GM10847 (cell line): ENCODE measurements around the gene HDDC2.
A peak's percentile ranks its signal among the peaks of the same experiment; 100 is the strongest.

ENCODE experiments used
- POLR2A ChIP-seq: IDR thresholded peaks from 2 replicates; pipeline ENCODE4 v1.6.1; 2011; ENCODE audit not compliant: insufficient read length; ENCODE audit errors: extremely low read depth

HDDC2 gene, protein sequence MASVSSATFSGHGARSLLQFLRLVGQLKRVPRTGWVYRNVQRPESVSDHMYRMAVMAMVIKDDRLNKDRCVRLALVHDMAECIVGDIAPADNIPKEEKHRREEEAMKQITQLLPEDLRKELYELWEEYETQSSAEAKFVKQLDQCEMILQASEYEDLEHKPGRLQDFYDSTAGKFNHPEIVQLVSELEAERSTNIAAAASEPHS

DNA sequence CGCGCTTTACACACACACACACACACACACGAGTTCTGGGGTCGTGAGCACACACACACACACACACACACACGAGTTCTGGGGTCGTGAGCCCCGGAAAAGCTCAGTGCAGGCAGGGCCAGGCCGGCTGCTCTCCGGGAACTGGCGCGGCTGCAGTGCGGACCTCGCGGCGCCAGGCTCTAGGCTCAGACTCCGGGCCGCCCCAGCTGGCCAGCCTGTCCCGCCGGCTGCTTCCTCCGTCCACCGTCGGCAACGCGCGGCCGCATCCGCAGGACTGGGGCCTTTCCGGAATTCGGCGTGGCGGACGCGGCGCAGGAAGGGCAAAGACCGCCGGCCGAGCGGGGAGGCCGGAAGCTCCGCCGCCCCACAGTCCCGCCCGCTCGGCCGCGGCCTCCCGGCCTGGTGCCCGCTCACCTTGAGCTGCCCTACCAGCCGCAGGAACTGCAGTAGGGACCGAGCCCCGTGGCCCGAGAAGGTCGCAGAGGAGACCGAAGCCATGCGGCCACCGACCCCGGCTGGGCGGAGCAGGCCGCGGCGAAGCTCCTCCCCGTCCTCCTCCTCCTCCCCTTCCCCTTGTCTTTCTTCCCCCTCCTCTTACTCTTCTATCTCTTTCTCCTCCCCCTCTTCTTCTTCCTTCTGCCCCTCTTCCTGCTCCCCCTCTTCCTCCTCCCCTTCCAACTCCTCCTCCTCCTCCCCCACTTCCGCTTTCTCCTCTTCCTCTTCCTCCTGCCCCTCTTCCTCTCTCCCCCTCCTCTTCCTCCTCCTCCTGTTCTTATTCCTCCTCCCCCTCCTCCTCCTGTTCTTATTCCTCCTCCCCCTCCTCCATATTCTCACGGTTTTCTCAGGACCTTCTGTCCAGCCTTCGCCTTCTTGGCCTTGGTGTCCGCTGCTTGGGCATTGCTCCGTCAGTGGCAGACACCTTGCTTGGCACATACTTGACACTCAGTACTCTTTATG is at the start of gene HDDC2:
Gene HDDC2 (minus strand): TSS at position 533 of the 957 bp plus-strand sequence. CDS start 35 bp downstream, at position 498.
- TF ChIP-seq POLR2A, result peak; percentile 52

DNA sequence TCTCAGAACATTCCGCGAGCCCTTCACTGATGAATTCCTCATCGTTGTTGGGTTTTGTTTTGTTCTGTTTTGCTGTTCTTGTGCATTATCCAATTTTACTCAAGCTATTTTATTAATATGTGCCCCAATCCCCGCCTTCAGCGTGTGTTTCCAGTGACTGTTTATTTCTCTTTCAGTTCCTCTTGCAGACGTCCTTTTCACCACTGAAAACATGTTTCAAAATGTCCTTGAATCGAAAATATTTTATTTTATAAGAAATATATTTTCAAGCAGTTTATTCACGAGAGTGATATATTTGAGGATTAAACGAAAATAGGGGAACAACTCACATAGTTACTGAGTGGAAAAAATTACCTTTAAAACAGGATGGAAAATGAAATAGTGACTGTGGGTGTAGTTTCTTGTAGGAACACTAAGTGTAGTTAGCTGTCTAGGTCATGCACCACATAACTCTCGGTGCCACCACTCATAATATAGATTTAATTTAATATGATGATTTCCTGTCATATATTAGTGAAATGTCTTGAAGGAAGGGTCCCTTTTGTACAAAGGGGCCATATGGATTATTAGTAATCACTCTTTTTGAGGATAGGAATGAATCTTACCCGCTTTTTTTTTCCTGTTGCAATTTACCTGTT is 45.3 kb upstream of the HDDC2 start:
- no peak for TF ChIP-seq POLR2A

DNA sequence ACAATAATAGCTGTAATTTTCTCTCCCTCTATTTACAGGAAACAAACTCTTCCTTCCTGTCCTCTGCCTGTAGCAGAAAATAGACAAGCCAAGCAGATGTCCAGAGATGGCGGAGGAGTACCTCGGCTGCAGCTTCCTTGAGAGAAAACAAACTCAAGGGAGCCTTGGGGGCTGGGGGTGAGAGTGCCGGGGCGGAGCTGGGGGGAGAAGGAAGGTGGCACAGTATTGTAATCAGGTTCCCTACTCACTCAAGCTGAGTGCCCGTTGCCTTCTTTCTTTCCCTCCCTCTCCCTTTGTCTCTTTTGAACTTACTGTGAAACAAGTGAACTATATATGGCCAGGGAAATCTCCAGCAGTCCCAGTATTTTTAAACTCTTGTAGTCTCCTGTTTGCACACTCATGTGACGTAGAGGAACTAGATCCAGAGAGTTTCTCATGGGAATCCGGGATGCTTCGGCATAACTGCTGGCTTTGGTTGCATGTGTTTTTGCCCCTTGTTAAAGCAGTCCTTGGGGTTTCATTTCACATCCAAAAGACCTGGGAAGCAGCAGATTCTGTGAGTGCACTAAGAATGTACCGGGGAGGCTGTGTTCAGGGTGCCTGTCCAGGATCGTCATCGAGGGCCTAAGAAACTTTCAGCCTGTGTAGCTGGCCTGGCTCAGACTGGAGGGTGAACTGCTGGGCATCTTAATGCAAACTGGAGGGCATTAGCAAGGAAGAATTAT is 44.6 kb upstream of the HDDC2 start:
- no peak for TF ChIP-seq POLR2A

DNA sequence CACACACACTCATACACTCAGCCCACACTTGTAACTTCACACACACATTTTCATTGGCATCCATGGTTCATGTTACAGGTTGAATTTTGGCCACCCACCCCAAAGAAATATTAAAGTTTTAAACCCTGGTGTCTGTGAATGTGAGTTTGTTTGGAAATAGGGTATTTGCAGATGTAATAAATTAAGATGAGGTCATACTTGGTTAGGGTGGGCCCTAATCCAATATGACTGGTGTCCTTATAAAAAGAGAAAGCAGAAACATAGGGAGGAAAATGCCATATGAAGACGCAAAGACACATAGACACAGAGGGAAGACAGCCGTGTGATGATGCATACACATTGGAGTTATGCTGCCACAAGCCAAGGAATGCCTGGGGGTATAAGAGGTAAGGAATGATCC is 39.7 kb upstream of the HDDC2 start:
- TF ChIP-seq POLR2A, result no peak

DNA sequence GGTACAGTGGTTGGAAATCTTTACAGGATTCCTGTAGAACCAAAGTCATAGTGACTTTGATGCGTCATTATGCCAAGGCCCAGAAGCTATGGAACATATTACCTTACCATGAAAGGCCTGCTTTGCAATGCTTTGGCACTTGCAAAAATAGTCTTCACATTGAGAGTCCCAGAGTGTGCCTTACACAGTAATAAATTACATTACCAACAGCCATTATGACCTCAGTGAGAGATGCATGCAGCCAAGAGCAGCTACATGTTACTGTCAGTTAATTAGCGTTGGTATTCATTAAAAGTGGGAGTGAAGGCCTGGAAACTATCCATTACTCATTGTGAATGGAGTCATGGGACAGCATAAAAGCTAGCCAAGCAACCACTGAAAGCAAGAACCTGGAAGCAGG is 39.2 kb upstream of the HDDC2 start:
- no peak for TF ChIP-seq POLR2A

DNA sequence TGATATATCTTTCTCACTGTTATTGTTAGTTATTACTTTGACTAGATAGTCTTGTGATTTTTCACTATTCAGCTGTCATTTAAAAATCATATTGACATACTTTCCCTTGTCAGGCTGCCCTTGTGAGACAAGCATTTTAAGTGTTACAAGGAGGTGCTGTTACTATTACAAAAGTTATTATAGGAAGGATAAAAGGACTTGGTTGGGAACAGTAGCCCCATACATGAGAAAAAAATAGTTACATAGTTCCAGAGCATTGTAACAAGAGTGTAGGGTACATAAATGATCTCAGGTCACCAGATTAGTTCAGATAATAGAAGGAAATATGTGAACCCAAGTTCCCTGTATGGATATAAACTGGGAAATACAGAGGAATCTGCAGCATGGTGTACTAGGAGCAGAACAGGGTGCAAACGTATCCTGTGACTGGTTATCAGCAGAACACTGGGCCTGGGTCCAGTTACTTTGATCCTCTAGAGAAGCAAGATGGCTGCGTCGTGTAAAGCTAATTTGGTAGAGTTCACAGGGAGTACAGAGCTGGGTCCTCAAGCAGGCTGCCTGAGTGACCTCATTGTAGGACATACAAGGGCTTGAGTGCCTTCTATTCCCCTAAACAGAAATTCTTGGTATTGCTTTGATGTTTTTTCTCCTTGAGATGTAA is 38.5 kb upstream of the HDDC2 start:
- no peak for TF ChIP-seq POLR2A

DNA sequence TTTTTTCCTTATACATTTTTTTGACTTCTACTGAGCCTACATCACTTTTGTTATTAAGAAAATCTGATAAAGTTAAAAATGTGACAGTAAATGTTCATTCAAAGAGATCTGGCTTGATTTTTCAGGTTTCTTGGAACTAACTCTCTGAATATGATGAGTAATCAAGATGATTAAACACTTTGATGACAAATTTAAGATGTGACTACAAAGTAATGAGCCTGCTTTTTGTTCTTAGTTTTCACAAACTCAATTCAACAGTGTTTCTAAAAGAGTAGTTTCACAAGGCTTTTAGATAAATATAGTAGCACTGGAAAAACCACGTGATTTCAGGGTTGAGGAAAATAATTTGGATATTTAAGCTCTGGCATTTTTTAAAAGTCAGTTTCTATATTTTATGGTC is 37.9 kb upstream of the HDDC2 start:
- no peak for TF ChIP-seq POLR2A

DNA sequence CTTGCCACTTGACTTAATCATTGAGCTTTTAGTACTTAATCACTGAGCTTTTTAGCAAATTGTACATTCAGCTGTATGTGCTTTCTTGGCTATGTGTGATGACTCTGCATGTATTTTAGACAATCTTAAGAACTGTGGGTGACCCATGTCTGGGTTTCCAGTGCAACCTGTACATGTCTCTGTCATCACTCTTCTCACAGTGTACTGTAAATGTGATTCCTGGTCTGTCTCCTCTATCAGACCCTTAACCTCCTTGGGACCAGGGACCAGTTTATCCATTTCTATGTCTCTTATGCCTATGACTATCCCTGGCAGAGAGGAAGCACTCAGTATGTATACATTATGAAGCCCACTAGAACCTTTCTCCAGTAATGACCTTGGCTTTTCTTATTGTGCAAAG is 36.6 kb upstream of the HDDC2 start:
- no peak for TF ChIP-seq POLR2A

DNA sequence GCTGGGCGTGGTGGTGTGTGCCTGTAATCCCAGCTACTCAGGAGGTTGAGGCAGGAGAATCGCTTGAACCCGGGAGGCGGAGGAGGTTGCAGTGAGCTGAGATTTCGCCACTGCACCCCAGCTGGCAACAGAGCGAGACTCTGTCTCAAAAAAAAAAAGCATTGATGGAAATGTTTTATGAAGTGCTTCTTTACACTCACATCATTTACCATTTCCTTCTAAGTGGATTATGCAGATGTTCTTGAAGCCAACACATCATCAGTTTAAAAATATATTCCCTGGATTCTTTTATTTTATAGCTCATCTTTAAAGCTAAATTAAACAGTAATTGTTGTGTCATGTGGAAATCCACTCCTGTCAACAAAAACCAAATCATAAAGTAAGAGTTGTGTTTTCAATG is 35.9 kb upstream of the HDDC2 start:
- TF ChIP-seq POLR2A, result no peak

DNA sequence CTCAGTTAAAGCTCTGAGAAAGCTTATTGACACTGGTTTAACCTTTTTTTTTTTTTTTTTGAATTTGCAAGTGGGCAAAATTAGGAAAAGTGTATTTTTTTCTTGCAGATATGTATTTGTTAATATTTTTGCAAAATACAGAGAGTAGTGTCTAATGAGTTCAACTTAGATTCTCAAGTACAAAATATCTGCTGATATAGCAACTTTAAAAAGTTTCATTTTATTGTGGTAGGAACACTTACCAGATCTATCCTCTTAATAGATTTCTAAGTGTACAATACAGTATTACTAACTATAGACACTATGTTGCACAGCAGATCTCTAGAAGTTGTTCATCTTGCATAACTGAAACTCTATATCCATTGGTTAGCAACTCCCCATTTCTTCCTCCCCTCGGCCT is 30.9 kb upstream of the HDDC2 start:
- TF ChIP-seq POLR2A, result no peak

DNA sequence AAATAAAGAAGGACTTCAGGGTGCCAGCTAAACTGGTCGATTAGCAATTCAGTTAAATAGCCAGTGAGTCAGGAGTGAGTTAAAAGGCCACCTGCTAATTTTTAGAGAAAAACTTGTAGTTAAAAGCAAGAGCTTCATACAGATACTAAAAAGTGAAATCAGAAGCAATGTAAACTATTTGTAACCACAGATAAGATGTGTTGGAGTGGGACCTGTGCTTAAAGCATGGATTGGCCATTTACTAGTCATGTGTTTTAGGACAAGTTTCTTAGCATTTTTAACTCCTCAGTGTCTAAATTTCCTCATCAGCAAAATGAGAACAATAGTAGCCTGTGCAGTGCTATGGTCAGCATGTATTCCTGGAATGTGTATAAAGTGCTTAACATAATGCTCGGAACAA is 23.8 kb upstream of the HDDC2 start:
- no peak for TF ChIP-seq POLR2A

DNA sequence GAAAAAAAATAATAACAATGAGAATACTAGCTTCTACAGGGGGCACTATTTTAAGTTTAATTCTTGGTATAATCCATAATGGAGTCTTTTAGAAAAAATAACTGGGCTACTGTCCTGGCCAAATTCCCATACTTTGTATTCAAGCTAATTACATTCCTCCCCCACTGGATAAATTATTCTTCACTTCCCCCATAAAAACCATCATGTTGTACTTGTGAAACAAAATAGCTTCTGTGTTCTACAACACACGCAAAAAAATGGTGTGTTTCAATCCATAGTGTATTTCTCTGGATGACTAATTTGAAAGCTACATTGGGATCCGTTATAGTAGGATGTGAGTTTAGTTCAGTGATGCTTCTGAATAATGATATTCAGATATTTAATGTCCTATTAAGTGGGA is 21.6 kb upstream of the HDDC2 start:
- TF ChIP-seq POLR2A, result no peak

DNA sequence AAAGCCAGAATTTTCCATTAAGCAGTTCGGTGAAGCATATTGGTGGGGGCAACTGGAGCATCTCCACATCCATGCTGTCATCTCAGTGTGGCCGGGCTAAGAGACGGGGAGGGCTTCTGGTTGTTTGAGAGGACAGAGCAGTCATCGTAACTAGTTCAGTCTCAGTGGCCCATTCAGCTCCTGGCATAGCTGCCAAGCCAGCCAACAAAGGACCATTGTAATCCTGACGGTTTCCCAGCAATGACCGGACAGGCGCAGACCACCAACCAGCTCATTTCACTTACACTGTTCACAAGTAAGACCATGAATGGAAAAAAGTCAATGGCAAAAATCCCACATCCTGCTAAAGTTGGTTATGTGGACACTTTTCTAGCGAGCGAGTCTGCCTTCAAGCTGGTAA is 14.9 kb upstream of the HDDC2 start:
- no peak for TF ChIP-seq POLR2A

DNA sequence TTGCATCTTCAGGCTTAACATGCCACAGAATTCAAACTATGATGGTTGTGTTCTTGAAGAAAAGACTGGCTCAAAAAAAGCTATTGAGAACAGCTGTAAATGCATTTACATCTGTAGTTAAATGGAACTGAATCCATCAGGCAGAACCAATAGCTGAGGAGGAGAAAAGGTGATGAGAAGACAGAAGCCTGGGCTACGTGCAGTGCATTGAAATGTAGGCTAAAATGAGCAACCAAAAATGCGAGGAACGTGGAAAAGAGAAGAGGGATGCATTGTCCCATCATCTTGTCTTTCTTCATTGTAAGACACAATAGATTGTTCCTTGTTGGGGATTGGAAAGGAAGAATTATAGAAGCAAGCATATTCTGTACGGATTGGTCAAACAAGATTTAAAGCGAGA is 13.8 kb upstream of the HDDC2 start:
- no peak for TF ChIP-seq POLR2A
